ENCODE data around the gene LBX2. TPM values are rescaled to one million over a fixed set of nuclear protein-coding genes. Genes with fewer than 3 reads are reported as not detected.

The LBX2 gene
- polyA plus RNA-seq, 1 of the 3 experiments (the other 2 are of a cell fraction), result 0.03 TPM

DNA sequence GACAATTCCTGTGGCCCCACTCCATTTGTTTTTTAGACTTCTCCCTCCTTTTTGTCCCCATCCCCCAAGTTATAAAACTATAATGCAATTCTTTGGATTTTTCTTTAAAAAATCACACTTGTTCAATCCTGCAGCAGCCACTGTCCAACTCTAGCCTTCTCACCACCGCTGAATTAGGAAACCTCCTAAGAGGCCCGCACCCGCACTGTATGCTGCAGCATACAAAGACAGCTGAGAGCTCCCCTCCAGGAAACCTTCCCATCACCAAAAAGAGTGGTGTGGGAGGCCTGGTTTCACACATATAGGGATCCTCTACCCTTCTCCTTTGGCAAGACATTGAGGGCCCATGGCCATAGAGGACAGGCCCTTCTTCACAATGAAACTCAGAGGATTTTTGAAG is 5.2 kb upstream of the LBX2 start:
- ChIA-PET POLR2A (interaction anchor here (0.5 to 1.0 kb wide), 2 partner anchors 10 to 82 kb away, joined by 3 to 6 read pairs; partner anchors contain the start of gene TLX2), CTCF (interaction anchor here (1.1 to 7.5 kb wide), 4 partner anchors 8 to 28 kb away, joined by 3 to 56 read pairs (median 7); partner anchors contain the start of genes CCDC142 and TTC31)
- peaks cover 15 to 20% of the 10 kb centered on the region in 2 experiments for H3K36me3 ChIP-seq (replicated peaks in 1 of 2; ENCODE audit: control insufficient read depth in 1 of 2, insufficient read depth in 2 of 2, low read length in 1 of 2)
- no peaks in the 10 kb centered on the region for H4K20me1 ChIP-seq (ENCODE audit: insufficient read depth)
- no peaks in the 10 kb centered on the region for H3K9me2 ChIP-seq
- H3K27me3 ChIP-seq (ENCODE audit: insufficient read depth), result no peaks in the 10 kb centered on the region
- no peak for DNase-seq
- H2AFZ ChIP-seq (ENCODE audit: low read depth), result no peak overlapping the region
- H3K4me2 ChIP-seq, result no peak overlapping the region
- peaks cover 19 to 45% of the 10 kb centered on the region in 2 experiments; a peak in 3 of 4 replicates for H3K4me1 ChIP-seq (ENCODE audit: control insufficient read depth in 1 of 2, insufficient read depth in 2 of 2, low read depth in 1 of 2, low read length in 1 of 2)
- H3K4me3 ChIP-seq (ENCODE audit: low read depth in 2 of 2, low read length in 1 of 2), result no peak overlapping the region
- H3K27ac ChIP-seq (ENCODE audit: low read depth in 2 of 2, low read length in 1 of 2), result no peak overlapping the region
- H3K79me2 ChIP-seq (ENCODE audit: insufficient read depth), result peaks cover 17% of the 10 kb centered on the region; the same call in 1 of the 2 replicates
- peaks cover 23% of the 10 kb centered on the region for H3F3A ChIP-seq (replicated peaks; ENCODE audit: insufficient read depth)
- no peaks in the 10 kb centered on the region for H3K9me3 ChIP-seq
- no peak overlapping the region for H3K9ac ChIP-seq
- 97% methylated on average over 3 of the region's 3 CpGs for WGBS (ENCODE audit: low lambda C conversion rate)
- TF ChIP-seq EP300 (IDR thresholded peaks at IDR 0.05; ENCODE audit: borderline replicate concordance in 1 of 2, low read depth in 1 of 2, low read length in 1 of 2) (no peak), CHD2 (IDR thresholded peaks at IDR 0.05; ENCODE audit: low read length, partially characterized antibody) (no peak), TAF1 (IDR thresholded peaks at IDR 0.05; ENCODE audit: borderline replicate concordance, low read depth, low read length) (no peak), ZBTB33 (IDR thresholded peaks at IDR 0.05; ENCODE audit: borderline replicate concordance, low read depth) (no peak), REST (IDR thresholded peaks at IDR 0.05; ENCODE audit: low read depth, low read length) (no peak), NFIC (IDR thresholded peaks at IDR 0.05; ENCODE audit: borderline replicate concordance) (no peak), TCF12 (IDR thresholded peaks at IDR 0.05) (no peak), GABPA (IDR thresholded peaks at IDR 0.05; ENCODE audit: low read depth) (no peak), YY1 (IDR thresholded peaks at IDR 0.05; ENCODE audit: low read depth) (no peak), RCOR1 (IDR thresholded peaks at IDR 0.05; ENCODE audit: low read length) (no peak), MXI1 (IDR thresholded peaks at IDR 0.05; ENCODE audit: low read depth, low read length) (no peak), RFX5 (IDR thresholded peaks at IDR 0.05; ENCODE audit: low read length) (no peak), SMC3 (IDR thresholded peaks at IDR 0.05; ENCODE audit: low read depth, low read length) (no peak), PBX3 (IDR thresholded peaks at IDR 0.05) (no peak), MEF2A (IDR thresholded peaks at IDR 0.05; ENCODE audit: borderline replicate concordance, low read depth) (no peak), EZH2phosphoT487 (IDR thresholded peaks at IDR 0.05; ENCODE audit: borderline replicate concordance, low read depth) (no peak), POLR2AphosphoS5 (IDR thresholded peaks at IDR 0.05; ENCODE audit: low read depth, low read length) (no peak)
- TF ChIP-seq, protein P1, sequence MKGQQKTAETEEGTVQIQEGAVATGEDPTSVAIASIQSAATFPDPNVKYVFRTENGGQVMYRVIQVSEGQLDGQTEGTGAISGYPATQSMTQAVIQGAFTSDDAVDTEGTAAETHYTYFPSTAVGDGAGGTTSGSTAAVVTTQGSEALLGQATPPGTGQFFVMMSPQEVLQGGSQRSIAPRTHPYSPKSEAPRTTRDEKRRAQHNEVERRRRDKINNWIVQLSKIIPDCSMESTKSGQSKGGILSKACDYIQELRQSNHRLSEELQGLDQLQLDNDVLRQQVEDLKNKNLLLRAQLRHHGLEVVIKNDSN (IDR thresholded peaks at IDR 0.05; ENCODE audit: borderline replicate concordance, low read depth), result no peak
